Activated B cell treated with CpG ODN at 0.5 μM for 24 hours (primary cell): ENCODE results near the gene PHC1. TPM values are rescaled to one million over a fixed set of nuclear protein-coding genes. Genes with fewer than 3 reads are reported as not detected.
A peak's percentile ranks its signal among the peaks of the same experiment; 100 is the strongest.

ENCODE experiments used
- ATAC-seq: fragments of 200-7000 bp; cut with Tn5 transposase; one replicate; pipeline ENCODE4 v1.10.0; 2021; ENCODE audit warnings: low read depth, mild to moderate bottlenecking, moderate library complexity
- CTCF ChIA-PET: fragments of 350-600 bp; sonication (Branson Sonifier 250); formaldehyde crosslinking; loops from one replicate; lab custom pipeline; 2021; ENCODE audit warnings: antibody characterized with exemption; lab: Charles Lee
- POLR2A ChIA-PET: fragments of 350-600 bp; sonication (Branson Sonifier 250); formaldehyde crosslinking; loops from one replicate; lab custom pipeline; 2021; ENCODE audit warnings: antibody characterized with exemption; lab: Charles Lee
- DNase-seq: peaks from one replicate; pipeline ENCODE4 v3.0.0; 2022
- H3K27ac Mint-ChIP-seq: one replicate; pipeline ENCODE4 v1.8.0; 2020; ENCODE audit warnings: mixed read lengths
- H3K27me3 Mint-ChIP-seq: one replicate; pipeline ENCODE4 v1.8.0; 2021; ENCODE audit warnings: mixed read lengths
- H3K36me3 Mint-ChIP-seq: one replicate; pipeline ENCODE4 v1.8.0; 2021; ENCODE audit warnings: low read depth, mixed read lengths
- H3K4me1 Mint-ChIP-seq: one replicate; pipeline ENCODE4 v1.8.0; 2021; ENCODE audit warnings: mixed read lengths
- H3K4me3 Mint-ChIP-seq: one replicate; pipeline ENCODE4 v1.8.0; 2020; ENCODE audit warnings: mild to moderate bottlenecking, mixed read lengths
- H3K9me3 Mint-ChIP-seq: one replicate; pipeline ENCODE4 v1.8.0; 2020; ENCODE audit warnings: mixed read lengths
- intact Hi-C: fragments of 100-400 bp; cut with micrococcal nuclease; formaldehyde crosslinking; loops from one replicate; pipeline ENCODE4 v1.15.1; 2024
- total RNA-seq: library from RNA; stranded (reverse); gene quantifications from 2 replicates; pipeline ENCODE4 v1.2.3, GENCODE V29; 2022
- TF ChIP-seq, protein P1 (sequence below): fragments of 200-600 bp; IDR thresholded peaks from one replicate; pipeline ENCODE4 v1.8.0; 2022; ENCODE audit warnings: antibody characterized with exemption, mild to moderate bottlenecking

The PHC1 gene
- total RNA-seq, 1 donor from 2014 or later, result 45.8 TPM

DNA sequence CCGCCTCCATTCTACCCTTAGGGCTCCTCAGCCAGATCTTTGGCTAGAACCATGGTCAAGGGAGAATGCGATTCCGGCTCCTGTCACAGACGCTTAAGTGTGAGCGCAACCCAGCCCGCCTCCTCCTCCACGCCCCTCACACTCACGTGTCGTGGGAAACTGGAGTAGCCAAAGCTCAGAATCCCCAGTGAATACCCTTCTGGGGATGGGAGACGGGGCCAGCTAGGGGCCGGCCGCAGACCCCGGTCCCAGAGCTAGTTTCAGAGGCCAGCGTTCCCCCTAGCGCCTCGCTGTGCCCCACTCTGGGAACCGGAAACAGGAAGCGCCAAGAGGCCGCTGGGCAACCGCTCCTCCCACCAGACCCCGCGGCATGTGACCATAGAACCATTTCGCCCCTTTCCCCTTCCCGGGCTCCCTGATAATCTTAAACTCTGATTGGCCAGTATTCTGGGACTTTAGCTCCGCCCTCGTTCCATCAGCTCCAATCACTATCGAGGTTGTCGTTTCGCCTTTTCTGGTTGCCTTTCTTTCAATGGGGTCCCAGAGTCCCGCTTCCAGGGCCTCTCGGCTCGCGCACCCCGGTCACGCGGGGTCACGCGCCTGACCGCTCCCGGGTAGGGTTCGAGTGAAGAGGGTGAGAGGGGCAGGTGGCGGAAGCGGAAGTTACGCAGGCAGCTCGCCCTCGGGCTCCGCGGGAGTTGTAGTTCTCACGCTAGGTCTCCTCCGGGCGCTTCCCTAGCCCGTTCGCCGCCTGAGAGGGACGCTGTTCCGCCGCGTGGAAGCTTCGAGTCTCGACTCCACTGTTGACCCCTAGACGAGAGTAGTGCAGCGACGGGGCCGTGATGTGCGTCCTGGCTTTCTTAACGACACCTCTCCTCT lies 35.3 kb downstream of the PHC1 start, which contains the start of gene M6PR:
TSS of gene M6PR (minus strand) at position 304 of the 879 bp plus-strand sequence. CDS start 3,241 bp downstream, outside the sequence.
- Mint-ChIP-seq H3K36me3 (peaks cover 42% of the 10 kb centered on the region), H3K27me3 (no peaks in the 10 kb centered on the region), H3K27ac (peak within 1 kb of the TSS; percentile 95), H3K4me1 (peaks cover 50% of the 10 kb centered on the region), H3K9me3 (no peaks in the 10 kb centered on the region), H3K4me3 (peak within 1 kb of the TSS; percentile 99)
- intact Hi-C loops, result loop anchor here (1.0 to 2.0 kb wide), 4 partner anchors 35 to 252 kb away; partner anchors contain the start of genes PHC1 and RIMKLB
- ChIA-PET POLR2A (interaction anchor here (0.6 to 1.9 kb wide), 12 partner anchors 9 to 1415 kb away, joined by 3 to 8 read pairs (median 5); partner anchors contain the start of genes PHC1 and RIMKLB), CTCF (interaction anchor here (1.0 to 3.1 kb wide), 5 partner anchors 34 to 89 kb away, joined by 3 to 20 read pairs (median 5); partner anchors contain the start of gene PHC1)
- peak; percentile 82 for ATAC-seq
- peak; percentile 89 for DNase-seq
- TF ChIP-seq, protein P1, sequence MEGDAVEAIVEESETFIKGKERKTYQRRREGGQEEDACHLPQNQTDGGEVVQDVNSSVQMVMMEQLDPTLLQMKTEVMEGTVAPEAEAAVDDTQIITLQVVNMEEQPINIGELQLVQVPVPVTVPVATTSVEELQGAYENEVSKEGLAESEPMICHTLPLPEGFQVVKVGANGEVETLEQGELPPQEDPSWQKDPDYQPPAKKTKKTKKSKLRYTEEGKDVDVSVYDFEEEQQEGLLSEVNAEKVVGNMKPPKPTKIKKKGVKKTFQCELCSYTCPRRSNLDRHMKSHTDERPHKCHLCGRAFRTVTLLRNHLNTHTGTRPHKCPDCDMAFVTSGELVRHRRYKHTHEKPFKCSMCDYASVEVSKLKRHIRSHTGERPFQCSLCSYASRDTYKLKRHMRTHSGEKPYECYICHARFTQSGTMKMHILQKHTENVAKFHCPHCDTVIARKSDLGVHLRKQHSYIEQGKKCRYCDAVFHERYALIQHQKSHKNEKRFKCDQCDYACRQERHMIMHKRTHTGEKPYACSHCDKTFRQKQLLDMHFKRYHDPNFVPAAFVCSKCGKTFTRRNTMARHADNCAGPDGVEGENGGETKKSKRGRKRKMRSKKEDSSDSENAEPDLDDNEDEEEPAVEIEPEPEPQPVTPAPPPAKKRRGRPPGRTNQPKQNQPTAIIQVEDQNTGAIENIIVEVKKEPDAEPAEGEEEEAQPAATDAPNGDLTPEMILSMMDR, result no peak

DNA sequence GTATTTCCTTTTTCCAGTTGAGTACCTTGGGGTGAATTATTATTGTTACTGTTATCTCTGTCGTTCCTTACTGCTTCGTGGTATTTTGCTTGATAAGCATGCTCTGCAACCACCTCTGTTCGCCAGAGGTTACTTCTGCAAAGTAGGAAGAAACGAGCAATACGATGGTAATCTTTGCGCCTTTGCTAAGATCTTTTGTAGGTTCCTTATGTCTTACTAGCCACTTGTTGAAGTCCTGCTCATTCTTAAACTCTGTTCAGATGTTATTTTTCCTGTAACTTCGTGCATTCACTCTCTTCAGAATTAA lies 35.9 kb downstream of the PHC1 start:
- DNase-seq, result no peak
- peak; percentile 20 for ATAC-seq
- TF ChIP-seq, protein P1, result no peak
- Mint-ChIP-seq H3K4me3 (peak overlapping the region; percentile 99), H3K36me3 (peaks cover 36% of the 10 kb centered on the region), H3K9me3 (no peaks in the 10 kb centered on the region), H3K4me1 (peaks cover 50% of the 10 kb centered on the region), H3K27ac (peak overlapping the region; percentile 95), H3K27me3 (no peaks in the 10 kb centered on the region)
- ChIA-PET CTCF (interaction anchor here (1.0 to 3.1 kb wide), 6 partner anchors 34 to 99 kb away, joined by 3 to 20 read pairs (median 6); partner anchors contain the start of gene PHC1), POLR2A (interaction anchor here (0.6 to 1.9 kb wide), 10 partner anchors 8 to 1263 kb away, joined by 3 to 8 read pairs (median 6); partner anchors contain the start of genes PHC1 and RIMKLB)
- intact Hi-C loops, result loop anchor here (1.0 kb wide), 1 partner anchor 89 kb away; no protein-coding TSS in a partner anchor

DNA sequence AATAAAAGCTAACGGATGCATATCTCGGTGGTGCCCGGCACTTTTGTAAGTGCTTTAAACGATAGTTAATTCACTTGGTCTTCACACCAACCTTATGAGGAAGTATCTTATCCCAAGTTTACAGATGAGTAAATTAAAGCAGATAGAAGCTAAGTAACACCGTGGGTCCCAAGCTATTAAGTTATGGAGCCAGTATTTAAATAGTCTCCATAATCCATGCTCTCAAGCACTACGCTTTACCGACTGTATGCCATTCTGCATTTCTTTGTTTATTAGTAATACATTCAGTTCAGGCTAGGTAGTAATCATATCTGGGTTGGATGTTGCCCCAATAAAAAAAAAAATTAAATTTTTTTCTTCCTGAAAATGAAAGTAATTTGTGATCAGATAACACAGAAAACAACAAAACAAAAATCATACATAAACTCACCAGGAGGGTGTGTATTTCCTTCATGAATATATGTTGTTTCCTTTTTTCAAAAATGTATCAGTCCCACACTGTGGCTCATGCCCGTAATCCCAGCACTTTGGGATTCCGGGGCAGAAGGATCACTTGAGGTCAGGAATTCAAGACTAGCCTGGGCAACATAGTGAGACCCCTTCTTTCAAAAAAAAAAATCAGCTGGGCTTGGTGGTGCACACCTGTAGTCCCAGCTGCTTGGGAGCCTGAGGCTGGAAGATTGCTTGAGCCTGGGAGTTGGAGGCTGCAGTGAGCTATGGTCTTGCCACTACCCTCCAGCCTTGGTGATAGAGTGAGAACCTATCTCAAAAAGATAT lies 36.6 kb downstream of the PHC1 start:
- Mint-ChIP-seq H3K27me3 (no peaks in the 10 kb centered on the region), H3K4me3 (peak overlapping the region; percentile 99), H3K4me1 (peaks cover 49% of the 10 kb centered on the region), H3K9me3 (no peaks in the 10 kb centered on the region), H3K36me3 (peaks cover 30% of the 10 kb centered on the region), H3K27ac (peak overlapping the region; percentile 95)
- ATAC-seq, result no peak
- POLR2A ChIA-PET, result interaction anchor here (0.7 kb wide), 1 partner anchor 303 kb away, joined by 4 read pairs; no protein-coding TSS in a partner anchor
- DNase-seq, result no peak
- intact Hi-C loops, result loop anchor here (1.0 kb wide), 1 partner anchor 88 kb away; no protein-coding TSS in a partner anchor
- TF ChIP-seq, protein P1, result no peak
- CTCF ChIA-PET, result interaction anchor here (1.2 to 3.1 kb wide), 5 partner anchors 9 to 98 kb away, joined by 3 to 20 read pairs (median 6); no protein-coding TSS in a partner anchor

DNA sequence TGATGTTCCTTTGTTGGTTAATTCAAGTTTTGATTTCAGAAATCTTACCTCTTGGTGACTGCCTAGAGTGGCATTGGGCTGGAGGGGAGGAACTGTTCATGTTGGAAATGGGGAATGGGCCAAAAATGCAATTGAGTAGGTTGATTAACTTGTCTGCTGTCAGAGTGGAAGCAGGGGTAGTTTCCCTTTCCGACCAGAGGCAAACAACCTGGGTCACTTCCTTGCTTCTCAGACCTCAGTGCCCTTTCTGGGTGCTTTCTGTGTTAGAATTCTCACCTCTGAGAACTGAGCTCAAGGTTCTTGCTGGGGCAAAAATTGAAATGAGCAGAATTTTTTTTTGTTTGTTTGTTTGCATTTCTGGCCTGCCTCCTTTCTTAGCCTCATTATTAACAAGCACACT lies 37.4 kb downstream of the PHC1 start:
- POLR2A ChIA-PET, result no interaction called here
- intact Hi-C loops, result no loop called here
- Mint-ChIP-seq H3K4me1 (peaks cover 41% of the 10 kb centered on the region), H3K36me3 (peaks cover 23% of the 10 kb centered on the region), H3K27me3 (no peaks in the 10 kb centered on the region), H3K9me3 (no peaks in the 10 kb centered on the region), H3K4me3 (peak overlapping the region; percentile 48), H3K27ac (peak overlapping the region; percentile 30)
- DNase-seq (no peak), ATAC-seq (no peak)
- TF ChIP-seq, protein P1, result no peak
- CTCF ChIA-PET, result interaction anchor here (1.2 to 3.1 kb wide), 4 partner anchors 9 to 86 kb away, joined by 3 to 20 read pairs (median 5); no protein-coding TSS in a partner anchor
